ENCODE measurements around the gene IL12RB1.
"Not testable (repeated sequence)": the region's sequence is repeated elsewhere in the genome, so short reads cannot be mapped to it uniquely, and the experiment has no call there.

IL12RB1 gene

GRCh38 chr19:18046059-18046718 lies 40.5 kb downstream of the IL12RB1 start:
- H3K27ac Mint-ChIP-seq (ENCODE audit: low read depth) = peak overlapping the region; percentile 91
- peaks cover 9% of the 10 kb centered on the region for H3K36me3 Mint-ChIP-seq (ENCODE audit: insufficient read depth)
- no peak for DNase-seq (ENCODE audit: low spot score in 2 of 2)
- peak overlapping the region; percentile 77 for H3K4me3 Mint-ChIP-seq
- no peak for ATAC-seq (replicated peaks; ENCODE audit: extremely low read depth, poor library complexity, severe bottlenecking)
- H3K27me3 Mint-ChIP-seq = no peaks in the 10 kb centered on the region
- H3K4me1 Mint-ChIP-seq = peaks cover 50% of the 10 kb centered on the region
- no peaks in the 10 kb centered on the region for H3K9me3 Mint-ChIP-seq

GRCh38 chr19:18045307-18046050 lies 41.3 kb downstream of the IL12RB1 start:
- Mint-ChIP-seq H3K4me1 (peaks cover 46% of the 10 kb centered on the region), H3K27me3 (no peaks in the 10 kb centered on the region)
- ATAC-seq (replicated peaks; ENCODE audit: extremely low read depth, poor library complexity, severe bottlenecking) = no peak

GRCh38 chr19:18044825-18045304 lies 41.9 kb downstream of the IL12RB1 start:
- Mint-ChIP-seq H3K9me3 (no peaks in the 10 kb centered on the region), H3K36me3 (ENCODE audit: insufficient read depth) (peaks cover 9% of the 10 kb centered on the region), H3K27ac (ENCODE audit: low read depth) (peak overlapping the region; percentile 91), H3K4me1 (peaks cover 39% of the 10 kb centered on the region), H3K4me3 (peak overlapping the region; percentile 77), H3K27me3 (no peaks in the 10 kb centered on the region)
- peak; percentile 99 for ATAC-seq (replicated peaks; ENCODE audit: extremely low read depth, poor library complexity, severe bottlenecking)
- peak; percentile 58 to 81 for DNase-seq (ENCODE audit: low spot score in 2 of 2)

More at GRCh38 chr19:18045307-18046050, 41.3 kb downstream of the IL12RB1 start:
- peak overlapping the region; percentile 77 for H3K4me3 Mint-ChIP-seq
- peak overlapping the region; percentile 91 for H3K27ac Mint-ChIP-seq (ENCODE audit: low read depth)
- DNase-seq (ENCODE audit: low spot score in 2 of 2) = no peak
- H3K9me3 Mint-ChIP-seq = no peaks in the 10 kb centered on the region
- H3K36me3 Mint-ChIP-seq (ENCODE audit: insufficient read depth) = peaks cover 9% of the 10 kb centered on the region

GRCh38 chr19:18043676-18044075 lies 43.1 kb downstream of the IL12RB1 start:
- H3K27ac Mint-ChIP-seq (ENCODE audit: low read depth) = peak overlapping the region; percentile 91
- H3K4me3 Mint-ChIP-seq = peak overlapping the region; percentile 77
- H3K9me3 Mint-ChIP-seq = no peaks in the 10 kb centered on the region
- DNase-seq (ENCODE audit: low spot score in 2 of 2) = no peak
- peaks cover 38% of the 10 kb centered on the region for H3K4me1 Mint-ChIP-seq
- peaks cover 9% of the 10 kb centered on the region for H3K36me3 Mint-ChIP-seq (ENCODE audit: insufficient read depth)
- no peak for ATAC-seq (replicated peaks; ENCODE audit: extremely low read depth, poor library complexity, severe bottlenecking)
- no peaks in the 10 kb centered on the region for H3K27me3 Mint-ChIP-seq

- H3K4me3 Mint-ChIP-seq = no peak overlapping the region
- H3K9me3 Mint-ChIP-seq = no peaks in the 10 kb centered on the region
- peaks cover 31% of the 10 kb centered on the region for H3K4me1 Mint-ChIP-seq
- ATAC-seq (replicated peaks; ENCODE audit: extremely low read depth, poor library complexity, severe bottlenecking) = no peak
- peaks cover 7% of the 10 kb centered on the region for H3K36me3 Mint-ChIP-seq (ENCODE audit: insufficient read depth)
- no peaks in the 10 kb centered on the region for H3K27me3 Mint-ChIP-seq
- no peak for DNase-seq (ENCODE audit: low spot score in 2 of 2)
- H3K27ac Mint-ChIP-seq (ENCODE audit: low read depth) = no peak overlapping the region
Observed at GRCh38 chr19:18041054-18041453, 45.7 kb downstream of the IL12RB1 start.

GRCh38 chr19:18032102-18032501 lies 54.6 kb downstream of the IL12RB1 start:
- H3K27ac Mint-ChIP-seq (ENCODE audit: low read depth); ATAC-seq (replicated peaks; ENCODE audit: extremely low read depth, poor library complexity, severe bottlenecking); H3K27me3 Mint-ChIP-seq; H3K9me3 Mint-ChIP-seq; DNase-seq (ENCODE audit: low spot score in 2 of 2); H3K36me3 Mint-ChIP-seq (ENCODE audit: insufficient read depth); H3K4me1 Mint-ChIP-seq; H3K4me3 Mint-ChIP-seq: not testable (repeated sequence)

GRCh38 chr19:18031401-18031800 lies 55.3 kb downstream of the IL12RB1 start:
- not testable (repeated sequence) for ATAC-seq (replicated peaks; ENCODE audit: extremely low read depth, poor library complexity, severe bottlenecking); H3K27me3 Mint-ChIP-seq

GRCh38 chr19:18029617-18030338 lies 57.0 kb downstream of the IL12RB1 start:
- DNase-seq (ENCODE audit: low spot score in 2 of 2) (no peak), ATAC-seq (replicated peaks; ENCODE audit: extremely low read depth, poor library complexity, severe bottlenecking) (no peak)
- Mint-ChIP-seq H3K27ac (ENCODE audit: low read depth) (no peak overlapping the region), H3K27me3 (no peaks in the 10 kb centered on the region), H3K4me1 (peaks cover 4% of the 10 kb centered on the region), H3K4me3 (no peak overlapping the region), H3K36me3 (ENCODE audit: insufficient read depth) (peaks cover 2% of the 10 kb centered on the region), H3K9me3 (no peaks in the 10 kb centered on the region)

More at GRCh38 chr19:18031401-18031800, 55.3 kb downstream of the IL12RB1 start:
- H3K4me1 Mint-ChIP-seq; H3K36me3 Mint-ChIP-seq (ENCODE audit: insufficient read depth); H3K27ac Mint-ChIP-seq (ENCODE audit: low read depth); DNase-seq (ENCODE audit: low spot score in 2 of 2); H3K9me3 Mint-ChIP-seq; H3K4me3 Mint-ChIP-seq: not testable (repeated sequence)

GRCh38 chr19:18027151-18027550 lies 59.6 kb downstream of the IL12RB1 start:
- Mint-ChIP-seq H3K27me3 (no peaks in the 10 kb centered on the region), H3K36me3 (ENCODE audit: insufficient read depth) (peaks cover 5% of the 10 kb centered on the region), H3K4me1 (peaks cover 20% of the 10 kb centered on the region), H3K27ac (ENCODE audit: low read depth) (no peak overlapping the region), H3K4me3 (no peak overlapping the region), H3K9me3 (no peaks in the 10 kb centered on the region)
- DNase-seq (ENCODE audit: low spot score in 2 of 2) = no peak
- no peak for ATAC-seq (replicated peaks; ENCODE audit: extremely low read depth, poor library complexity, severe bottlenecking)

- Mint-ChIP-seq H3K4me1 (peaks cover 33% of the 10 kb centered on the region), H3K27me3 (no peaks in the 10 kb centered on the region), H3K9me3 (no peaks in the 10 kb centered on the region), H3K4me3 (peak overlapping the region; percentile 43), H3K27ac (ENCODE audit: low read depth) (peak overlapping the region; percentile 63), H3K36me3 (ENCODE audit: insufficient read depth) (peaks cover 8% of the 10 kb centered on the region)
- peak in 1 of 2 donors; percentile 44 for DNase-seq (ENCODE audit: low spot score in 2 of 2)
- ATAC-seq (replicated peaks; ENCODE audit: extremely low read depth, poor library complexity, severe bottlenecking) = peak; percentile 76
Observed at GRCh38 chr19:18023622-18024251, 63.0 kb downstream of the IL12RB1 start.

GRCh38 chr19:18021121-18021755 lies 65.5 kb downstream of the IL12RB1 start:
- peak; percentile 57 for ATAC-seq (replicated peaks; ENCODE audit: extremely low read depth, poor library complexity, severe bottlenecking)
- DNase-seq (ENCODE audit: low spot score in 2 of 2) = no peak
- no peaks in the 10 kb centered on the region for H3K27me3 Mint-ChIP-seq
- H3K27ac Mint-ChIP-seq (ENCODE audit: low read depth) = peak overlapping the region; percentile 89
- H3K36me3 Mint-ChIP-seq (ENCODE audit: insufficient read depth) = peaks cover 8% of the 10 kb centered on the region
- peaks cover 38% of the 10 kb centered on the region for H3K4me1 Mint-ChIP-seq
- H3K9me3 Mint-ChIP-seq = no peaks in the 10 kb centered on the region
- peak overlapping the region; percentile 29 for H3K4me3 Mint-ChIP-seq

Data from central memory CD8-positive, alpha-beta T cell (primary cell).